DMS53 treated with DMSO at 0.1 percent for 48 hours (cell line): ENCODE data around the gene DENND1B.
"Not testable (repeated sequence)": the region's sequence is repeated elsewhere in the genome, so short reads cannot be mapped to it uniquely, and the experiment has no call there.

ENCODE experiments used
- DNase-seq: peaks from one replicate; lab custom pipeline; 2025; ENCODE audit not compliant: unreplicated experiment; lab: John Stamatoyannopoulos, UW

Gene DENND1B

GRCh38 chr1:197783510-197783948 is 8.2 kb upstream of the DENND1B start:
- DNase-seq = no peak

- no peak for DNase-seq
These were observed 7.6 kb upstream of the DENND1B start for GRCh38 chr1:197782722-197783360.

DNA sequence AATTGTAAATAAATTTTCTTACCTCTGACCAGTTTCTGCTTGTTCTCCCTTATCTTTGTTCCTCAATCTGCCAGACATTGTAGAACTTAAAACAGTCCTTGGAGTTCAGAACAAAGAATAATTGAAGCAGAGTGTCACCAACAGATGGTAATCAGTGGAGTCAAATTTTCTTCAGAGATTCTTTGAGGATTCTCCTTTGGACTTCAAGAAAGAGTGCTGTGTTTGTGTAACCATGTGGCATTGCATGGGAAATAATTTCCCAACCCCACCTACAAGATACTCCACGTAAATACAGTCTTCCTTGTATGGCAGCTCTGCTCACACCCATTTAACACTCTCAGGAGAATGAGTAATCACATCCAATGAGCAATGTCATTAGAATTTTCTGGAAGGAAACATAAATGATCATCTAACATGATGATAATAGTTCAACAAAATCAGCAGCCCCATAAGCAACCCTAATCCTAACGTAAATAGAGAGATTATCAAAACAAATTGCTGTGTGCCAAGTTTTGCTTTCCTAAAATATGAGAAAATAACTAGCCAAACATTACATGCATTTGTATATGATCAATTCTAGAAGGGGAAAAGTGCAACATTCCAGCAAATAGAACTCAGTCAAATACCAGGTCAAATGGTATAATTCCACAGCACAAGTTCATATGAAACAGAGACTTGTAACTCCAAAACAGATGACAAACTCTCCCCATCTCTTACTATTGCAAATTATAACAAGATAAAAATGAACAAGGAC is 6.9 kb upstream of the DENND1B start:
- DNase-seq = no peak

- no peak for DNase-seq
These were observed 4.6 kb upstream of the DENND1B start for GRCh38 chr1:197779921-197780320.

GRCh38 chr1:197778366-197778945 is 3.2 kb upstream of the DENND1B start:
- DNase-seq = no peak

DNA sequence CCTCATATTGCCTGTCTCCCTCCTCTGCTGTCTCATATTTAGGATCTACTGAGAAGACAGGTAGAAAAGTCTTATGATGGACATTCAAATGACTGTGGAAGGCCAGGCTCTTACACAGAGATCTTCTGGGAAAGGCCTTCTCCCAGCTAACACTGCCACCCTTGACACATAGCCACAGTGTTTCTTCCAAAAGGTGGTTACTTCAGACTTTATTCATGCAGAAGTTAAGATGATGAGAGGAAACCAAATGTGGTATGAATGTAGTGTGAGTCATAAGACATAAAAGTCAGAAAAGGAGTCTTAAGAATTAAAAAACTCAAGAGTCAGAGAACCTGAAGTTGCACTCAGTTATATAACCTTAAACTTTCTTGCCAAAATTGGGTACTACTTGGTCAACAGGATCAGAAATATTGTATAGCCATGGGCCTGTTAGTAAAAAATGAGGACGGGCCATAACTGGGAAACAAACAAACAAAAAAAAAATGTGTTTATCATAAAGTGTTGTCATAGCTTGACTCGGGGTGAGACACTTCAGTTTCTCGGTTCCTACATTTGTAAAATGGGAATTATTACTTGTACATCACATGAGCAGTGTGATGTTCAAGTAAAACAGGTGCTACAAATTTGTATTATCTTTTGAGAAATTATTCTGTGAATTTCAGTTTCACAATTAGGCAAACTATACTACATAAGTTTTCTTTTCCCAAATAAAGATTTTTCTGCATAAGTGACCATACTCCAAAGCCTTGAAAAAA is 1.2 kb upstream of the DENND1B start:
- DNase-seq = no peak

DNA sequence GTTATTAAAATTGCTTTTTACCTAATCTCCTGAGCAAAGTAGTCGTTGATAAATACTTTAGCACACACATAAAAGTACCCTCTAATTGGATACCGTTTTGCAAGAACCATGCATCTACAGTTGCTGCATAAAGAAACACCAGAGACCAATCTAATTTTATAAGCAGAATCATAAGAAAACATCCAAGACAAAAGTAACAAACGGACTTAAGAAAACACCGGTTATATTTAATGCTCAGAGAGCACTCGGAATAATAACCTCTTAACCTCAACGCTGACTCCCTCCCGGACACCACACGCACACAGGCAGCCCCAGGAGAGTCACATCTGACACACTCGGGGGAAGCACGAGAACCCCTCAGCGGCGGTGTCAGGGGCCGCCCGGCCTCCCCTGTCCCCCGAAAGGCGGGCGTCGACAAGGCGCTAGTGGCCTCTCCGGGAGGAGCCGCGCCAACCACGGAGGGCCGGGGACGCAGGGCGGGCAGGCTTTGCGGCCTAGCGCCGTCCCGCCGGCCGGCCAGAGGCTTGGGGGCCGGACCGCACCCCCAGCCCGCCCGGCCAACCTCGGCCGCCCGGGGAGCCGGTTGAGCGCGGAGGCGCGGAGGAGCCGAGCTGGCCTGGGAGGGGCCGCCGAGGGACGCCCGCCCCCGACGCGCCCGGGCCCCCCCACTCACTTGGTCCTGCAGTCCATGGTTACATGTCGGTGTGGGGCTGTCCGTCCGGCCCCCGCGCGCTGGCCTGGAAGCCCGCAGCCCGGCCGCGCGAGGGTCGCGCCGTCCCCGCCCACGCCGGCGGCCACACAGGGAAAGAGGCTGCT is 606 bp downstream of the DENND1B start:
- DNase-seq = peak; percentile 24

GRCh38 chr1:197773856-197774255 is 1.4 kb downstream of the DENND1B start:
- DNase-seq = no peak

- no peak for DNase-seq
These were observed 3.2 kb downstream of the DENND1B start for GRCh38 chr1:197771904-197772556.

- no peak for DNase-seq
These were observed 3.9 kb downstream of the DENND1B start for GRCh38 chr1:197771386-197771785.

GRCh38 chr1:197770243-197770642 is 5.0 kb downstream of the DENND1B start:
- DNase-seq = no peak

DNA sequence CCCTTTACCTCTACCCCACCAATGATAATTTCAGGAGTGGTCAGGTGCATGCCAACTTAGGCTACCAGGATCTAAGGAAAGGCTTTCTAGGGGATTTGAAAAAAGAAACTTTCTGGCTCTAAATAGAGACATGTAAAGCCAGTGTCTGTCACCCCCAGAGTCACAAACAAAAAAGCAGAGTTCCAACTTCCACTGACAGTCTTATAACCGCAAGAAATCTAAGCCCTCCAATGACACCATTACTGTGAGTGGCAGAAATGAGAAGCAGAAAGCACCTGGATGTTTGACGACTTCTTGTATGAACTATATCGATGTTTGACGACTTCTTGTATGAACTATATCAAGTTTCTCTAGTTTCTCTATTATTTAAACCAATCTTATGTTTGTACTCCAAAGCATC is 6.0 kb downstream of the DENND1B start:
- no peak for DNase-seq

- no peak for DNase-seq
These were observed 7.1 kb downstream of the DENND1B start for GRCh38 chr1:197768014-197768805.

DNA sequence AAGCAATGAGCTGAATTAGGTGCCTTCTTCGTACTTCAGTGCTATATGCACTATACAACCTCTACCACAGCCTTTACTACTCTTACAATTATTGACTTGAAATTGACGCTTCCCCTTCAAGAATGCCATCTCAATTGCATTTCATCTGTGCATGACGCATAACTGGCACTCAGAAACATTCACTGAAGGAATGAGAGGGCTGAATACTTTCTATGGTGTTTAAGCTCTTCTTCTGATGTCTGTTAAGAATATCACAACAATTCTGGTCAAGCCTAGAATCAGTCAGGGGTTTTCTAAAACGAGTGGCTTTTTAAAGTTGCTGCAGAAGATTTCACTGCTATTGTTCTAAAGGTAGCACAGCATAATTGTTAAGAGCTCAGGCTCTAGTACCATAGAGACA is 11.5 kb downstream of the DENND1B start:
- DNase-seq = no peak

DNA sequence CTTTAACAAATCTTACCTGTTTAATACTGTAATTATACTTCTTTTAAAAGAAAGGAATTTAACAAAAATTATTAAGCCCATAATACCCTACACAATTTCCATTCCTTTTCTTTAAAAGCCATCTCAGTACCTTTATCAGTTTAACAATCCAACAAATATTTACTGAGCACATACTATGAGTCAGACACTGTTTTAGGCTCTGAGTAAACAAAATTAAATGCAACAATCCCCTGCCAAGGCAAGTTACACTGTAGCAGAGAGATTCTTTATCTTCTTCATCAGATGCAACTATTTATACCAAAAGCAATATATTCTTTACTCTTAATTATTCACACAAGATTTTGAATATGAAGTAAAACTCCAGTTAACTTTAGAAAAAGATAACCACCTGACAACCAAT is 12.0 kb downstream of the DENND1B start:
- DNase-seq = no peak

- DNase-seq = no peak
These were observed 13.6 kb downstream of the DENND1B start for GRCh38 chr1:197761654-197762053.

DNA sequence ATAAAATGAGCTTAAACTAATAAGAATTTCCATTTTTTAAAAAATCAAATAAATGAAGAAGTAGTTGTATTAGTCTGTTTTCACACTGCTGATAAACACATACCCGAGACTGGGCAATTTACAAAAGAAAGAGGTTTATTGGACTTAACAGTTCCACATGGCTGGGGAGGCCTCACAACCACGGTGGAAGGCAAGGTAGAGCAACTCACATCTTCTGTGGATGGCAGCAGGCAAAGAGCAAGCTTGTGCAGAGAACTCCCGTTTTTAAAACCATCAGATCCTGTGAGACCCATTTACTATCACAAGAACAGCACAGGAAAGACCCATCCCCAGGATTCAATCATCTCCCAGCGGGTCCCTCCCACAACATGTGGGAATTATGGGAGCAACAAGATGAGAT is 19.7 kb downstream of the DENND1B start:
- DNase-seq = not testable (repeated sequence)

- not testable (repeated sequence) for DNase-seq
These were observed 22.6 kb downstream of the DENND1B start for GRCh38 chr1:197752652-197753164.

DNA sequence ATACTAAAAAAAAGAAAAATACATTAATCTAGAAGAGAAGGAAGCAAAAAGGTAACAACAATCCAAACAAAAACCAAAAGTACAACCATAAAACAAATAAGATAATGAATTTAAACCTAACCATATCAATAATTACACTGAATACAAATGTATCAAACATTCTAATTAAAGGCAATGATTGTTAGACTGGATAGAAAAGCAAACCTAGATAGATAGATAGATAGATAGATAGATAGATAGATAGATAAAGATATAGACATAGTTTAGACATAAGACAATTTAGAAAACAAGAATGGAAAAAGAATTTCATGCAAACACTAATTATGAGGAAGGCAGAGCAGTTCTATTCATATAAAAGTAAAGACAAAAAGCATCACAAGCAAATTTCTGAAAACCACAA is 24.9 kb downstream of the DENND1B start:
- no peak for DNase-seq
